GM12864 (cell line): Measurements from ENCODE around the gene ANKS1B.

Source experiments
- DNase-seq: peaks from one replicate; pipeline ENCODE4 v3.0.0-alpha.2; 2011; ENCODE audit warnings: low read depth
- H3K4me3 ChIP-seq: 2 replicates; pipeline ENCODE4 v1.5.1; 2011; ENCODE audit warnings: mild to moderate bottlenecking, low read depth, low read length, control low read depth
- CTCF ChIP-seq: IDR thresholded peaks from 2 replicates; pipeline ENCODE4 v1.5.1; 2011; ENCODE audit warnings: low read depth, mild to moderate bottlenecking, moderate library complexity, low read length, control low read depth, inconsistent platforms; ENCODE audit errors: missing control alignments

Gene ANKS1B

DNA sequence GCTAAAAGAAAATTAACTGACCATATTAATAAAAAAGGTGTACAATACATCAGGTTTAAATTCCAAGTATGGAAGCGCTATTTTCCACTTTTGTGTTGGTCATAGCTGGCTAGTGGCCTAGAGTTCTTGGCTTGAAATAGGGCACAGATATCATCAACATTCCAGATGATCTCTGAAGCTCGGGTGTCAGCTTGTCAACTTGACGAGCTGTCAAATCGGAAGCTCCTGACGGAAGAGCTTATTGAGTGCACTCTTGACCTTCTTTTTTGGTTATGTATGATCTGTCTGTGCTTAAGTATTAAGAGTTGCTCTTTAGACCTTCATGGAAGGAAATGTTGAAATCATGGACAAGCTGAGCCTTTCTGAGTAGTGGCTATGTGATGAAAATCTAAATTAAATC lies 1161.7 kb downstream of the ANKS1B start:
- H3K4me3 ChIP-seq, result no peak overlapping the region
- TF ChIP-seq CTCF, result no peak
- DNase-seq, result no peak

GRCh38 chr12:98821866-98822265 lies 1162.9 kb downstream of the ANKS1B start:
- no peak for TF ChIP-seq CTCF
- H3K4me3 ChIP-seq, result no peak overlapping the region
- no peak for DNase-seq

DNA sequence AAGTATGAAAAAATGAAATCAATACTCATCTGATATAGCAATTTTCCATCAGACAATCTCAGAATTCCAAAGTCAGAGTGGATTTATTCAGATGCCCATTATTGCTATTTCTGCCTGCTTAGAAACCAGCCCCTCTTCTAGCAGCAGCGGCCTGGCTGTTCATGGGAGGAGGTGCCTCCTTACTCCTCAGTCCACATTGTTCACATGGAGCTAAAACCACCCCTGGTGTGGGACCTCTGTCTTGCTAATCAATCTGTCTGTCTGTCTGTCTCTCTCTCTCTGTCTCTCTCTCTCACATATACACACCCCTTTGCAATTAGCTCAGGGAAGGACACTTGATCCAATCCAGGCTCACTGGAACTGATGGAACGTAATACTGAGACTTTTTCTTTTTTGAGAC lies 1163.5 kb downstream of the ANKS1B start:
- no peak for TF ChIP-seq CTCF
- DNase-seq, result no peak
- H3K4me3 ChIP-seq, result no peak overlapping the region

DNA sequence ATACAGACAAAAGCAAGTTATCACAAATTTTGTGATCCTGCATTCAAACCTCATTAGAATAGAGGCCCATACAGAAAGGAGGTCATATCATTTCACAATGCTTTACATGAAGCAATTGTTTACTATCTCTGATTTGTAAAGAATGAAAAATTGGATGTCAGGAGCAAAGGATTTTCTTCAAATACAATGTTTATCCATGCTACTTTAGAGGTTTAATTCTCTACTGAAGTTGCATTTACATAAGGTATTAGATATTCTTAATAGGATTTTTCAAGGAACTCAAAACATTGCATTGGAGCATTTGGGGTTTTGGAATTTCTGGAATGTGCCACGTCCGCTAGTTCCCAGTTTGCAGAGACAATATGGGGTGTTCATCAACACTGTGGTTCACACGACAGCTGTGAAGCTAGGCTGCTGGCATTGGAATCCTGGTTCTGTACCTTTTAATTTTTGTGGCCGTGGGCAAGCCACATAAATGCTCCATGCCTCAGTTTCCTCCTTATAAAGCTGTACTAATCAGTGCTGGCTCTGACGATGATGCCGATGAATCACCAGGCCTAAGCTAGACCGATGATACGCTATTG lies 1164.8 kb downstream of the ANKS1B start:
- no peak for DNase-seq
- TF ChIP-seq CTCF, result no peak
- H3K4me3 ChIP-seq, result no peak overlapping the region

DNA sequence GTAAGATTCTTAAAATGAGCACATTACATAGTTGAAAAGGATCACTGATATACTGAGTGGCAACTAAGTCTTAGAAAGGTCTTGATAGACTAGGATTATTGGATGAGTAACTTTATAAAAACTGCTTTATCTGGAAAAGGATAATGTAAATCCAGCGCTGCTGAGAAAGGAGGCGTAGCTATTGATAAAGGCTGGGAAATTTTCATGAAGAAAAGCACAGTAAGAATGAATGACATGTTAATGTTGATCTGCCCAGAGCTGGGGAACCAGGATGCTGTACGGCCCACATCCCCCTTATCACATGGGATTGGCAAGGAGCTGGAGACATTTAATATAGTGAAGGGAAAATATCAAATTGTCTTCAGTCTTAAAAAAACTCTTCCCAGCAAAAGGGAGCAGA lies 1165.7 kb downstream of the ANKS1B start:
- no peak overlapping the region for H3K4me3 ChIP-seq
- DNase-seq, result no peak
- no peak for TF ChIP-seq CTCF

DNA sequence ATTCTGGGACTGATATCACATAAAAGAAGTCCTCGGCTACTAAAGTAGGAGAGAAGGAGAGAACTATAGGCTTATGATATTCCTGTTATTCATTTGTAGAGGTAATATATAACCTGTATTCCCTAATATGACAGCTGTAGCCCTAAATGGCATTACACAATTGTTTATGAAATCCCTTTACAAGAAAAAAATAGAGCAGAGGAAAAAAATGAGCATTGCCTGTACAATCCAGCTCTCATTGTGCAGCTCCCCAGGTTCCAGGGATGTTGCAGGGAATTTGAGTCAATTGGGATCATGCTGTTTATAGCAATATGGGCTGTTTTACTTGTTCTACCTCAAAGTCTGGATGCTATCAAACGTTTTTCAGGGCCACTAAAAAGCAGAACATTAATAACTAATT lies 1166.5 kb downstream of the ANKS1B start:
- no peak for TF ChIP-seq CTCF
- H3K4me3 ChIP-seq, result no peak overlapping the region
- no peak for DNase-seq

- no peak for DNase-seq
- no peak for TF ChIP-seq CTCF
Observed at GRCh38 chr12:98817742-98818141, 1167.0 kb downstream of the ANKS1B start.

More at GRCh38 chr12:98817742-98818141, 1167.0 kb downstream of the ANKS1B start:
- no peak overlapping the region for H3K4me3 ChIP-seq
